ENCODE data around the gene UBA52.
"Not testable (repeated sequence)": the region's sequence is repeated elsewhere in the genome, so short reads cannot be mapped to it uniquely, and the experiment has no call there.

The UBA52 gene

DNA sequence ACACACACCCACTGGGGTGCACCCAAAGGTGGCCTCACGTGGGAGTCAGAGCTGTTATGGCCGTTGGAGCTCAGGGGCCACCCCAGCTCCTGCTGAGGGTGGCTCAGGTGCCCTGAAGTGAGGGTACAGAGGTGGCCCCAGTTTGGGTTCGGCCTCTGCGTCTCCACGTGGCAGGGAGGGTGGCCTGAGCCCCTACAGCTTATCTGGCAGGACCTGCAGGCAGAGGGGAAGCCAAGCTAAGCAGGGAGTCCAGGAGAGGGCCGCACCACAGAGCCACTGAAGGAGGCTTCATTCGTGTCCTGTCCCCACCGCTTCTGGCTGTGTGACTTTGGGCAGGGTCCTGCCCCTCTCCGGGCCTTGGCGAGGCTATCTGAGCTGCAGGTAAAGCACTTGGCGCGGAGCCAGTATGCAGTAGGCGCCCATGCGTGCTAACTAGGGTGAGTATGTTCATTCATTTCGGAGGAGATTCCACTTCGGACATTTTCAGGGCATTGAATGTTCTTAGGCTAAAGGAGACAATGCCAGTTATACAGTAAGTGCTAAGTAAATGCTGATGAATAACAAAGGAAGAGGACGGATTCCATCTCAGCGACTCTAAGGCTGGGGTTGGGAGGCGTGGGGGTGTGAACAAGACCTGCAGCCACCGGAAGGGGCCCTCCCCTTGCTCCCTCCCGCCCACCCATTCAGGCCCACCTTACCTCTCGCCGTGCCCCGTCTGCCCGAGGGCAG lies 21.9 kb downstream of the UBA52 start:
- no peak for DNase-seq

DNA sequence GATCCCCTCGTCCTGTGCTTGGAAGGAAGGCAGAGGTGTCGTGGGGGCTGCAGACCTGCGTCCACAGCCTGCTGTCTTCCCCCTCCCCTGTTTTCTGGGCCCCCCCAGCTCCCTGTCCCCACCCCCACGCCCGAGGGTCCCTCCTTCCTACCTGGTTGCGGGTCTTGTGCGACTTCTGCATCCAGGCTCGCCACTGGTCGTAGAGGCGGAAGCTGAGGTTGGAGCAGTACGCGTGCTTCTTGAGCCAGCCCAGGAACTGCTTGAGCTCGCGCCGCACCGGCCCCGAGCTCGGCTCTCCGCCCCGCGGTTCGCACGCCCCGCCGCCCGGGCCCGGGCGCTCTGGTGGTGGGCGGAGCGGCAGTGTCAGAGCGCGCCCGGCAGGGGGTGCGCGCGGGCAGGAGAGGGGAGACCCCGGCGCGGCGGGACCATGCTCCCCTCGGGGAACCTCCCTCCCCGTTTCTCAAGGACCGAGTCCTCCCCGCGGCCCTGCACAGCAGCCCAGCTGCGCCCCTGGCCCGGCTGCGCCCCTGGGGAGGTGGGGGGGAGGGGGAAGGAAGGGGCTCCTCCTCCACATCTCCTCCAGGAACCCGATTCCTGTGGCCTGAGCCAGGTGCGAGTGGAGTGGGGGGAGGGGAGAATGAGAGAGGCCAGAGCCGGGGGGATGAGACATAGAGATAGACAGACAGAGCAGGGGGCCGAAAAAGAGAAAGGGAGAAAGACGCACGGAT lies 22.6 kb downstream of the UBA52 start:
- peak; percentile 57 to 69 (median 65) for DNase-seq

DNA sequence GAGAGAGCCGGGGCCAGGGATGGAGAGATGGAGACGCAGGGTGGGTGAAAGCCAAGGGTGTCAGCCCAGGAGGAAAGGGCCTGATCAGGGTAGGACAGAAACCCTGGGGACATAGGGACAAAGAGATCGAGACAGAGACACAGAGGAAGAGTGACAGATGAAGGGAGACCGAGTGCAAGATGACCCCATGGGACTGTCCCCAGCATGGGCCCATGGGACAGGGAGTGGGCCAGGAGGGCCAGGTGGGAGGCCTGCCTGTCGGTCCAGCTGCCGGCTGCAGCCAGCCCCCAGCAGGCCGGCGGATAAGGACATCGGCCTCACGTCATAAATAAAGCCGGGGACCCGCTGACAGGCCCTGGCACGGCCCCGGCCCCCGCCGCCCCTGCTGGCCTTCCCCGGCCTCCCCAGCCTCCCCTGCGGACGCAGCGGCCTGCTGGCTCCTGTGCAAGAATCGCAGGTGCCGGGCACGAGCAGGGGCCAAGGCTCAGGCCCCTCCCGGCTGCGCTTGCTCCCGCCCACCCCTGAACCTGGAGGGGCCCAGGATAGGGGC lies 23.2 kb downstream of the UBA52 start:
- no peak for DNase-seq

DNA sequence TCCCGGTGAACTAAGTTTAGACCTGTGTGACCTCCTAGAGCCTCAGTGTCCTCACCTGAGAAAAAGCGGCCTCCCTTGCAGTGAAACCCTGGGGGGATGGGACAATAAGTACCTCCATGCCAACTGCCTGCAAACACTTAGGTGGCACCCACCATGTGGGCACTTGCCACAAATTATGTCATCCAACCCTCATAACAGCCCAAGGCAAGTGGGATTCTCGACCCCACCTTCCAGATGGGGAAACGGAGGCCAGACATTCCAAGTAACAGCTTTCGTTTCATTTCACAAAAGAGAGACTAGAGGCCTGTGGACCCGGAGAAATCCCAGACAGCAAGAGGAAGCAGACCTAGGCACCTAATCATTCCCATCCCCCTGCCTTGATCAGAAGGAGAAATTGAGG lies 23.8 kb downstream of the UBA52 start:
- DNase-seq: no peak

DNA sequence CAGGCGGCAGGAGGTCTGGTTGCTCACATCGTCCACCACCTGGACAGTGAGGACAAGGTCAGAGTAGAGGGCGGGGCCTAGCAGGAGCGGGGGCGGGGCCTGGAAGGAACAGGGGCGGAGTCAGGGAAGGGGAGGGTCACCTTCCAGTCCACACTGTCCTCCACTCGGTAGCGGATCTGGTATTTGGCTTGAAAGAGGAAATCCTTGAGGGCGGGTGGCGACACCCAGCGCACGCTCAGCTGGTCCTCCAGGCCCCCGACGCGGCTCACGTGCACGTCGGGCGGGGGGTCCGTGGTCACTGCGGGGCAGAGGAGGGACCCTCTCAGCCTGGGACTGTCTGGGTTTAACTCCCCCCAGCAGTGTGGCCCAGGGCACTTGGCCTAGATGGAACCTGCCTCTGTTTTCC lies 25.1 kb downstream of the UBA52 start:
- no peak for DNase-seq

DNA sequence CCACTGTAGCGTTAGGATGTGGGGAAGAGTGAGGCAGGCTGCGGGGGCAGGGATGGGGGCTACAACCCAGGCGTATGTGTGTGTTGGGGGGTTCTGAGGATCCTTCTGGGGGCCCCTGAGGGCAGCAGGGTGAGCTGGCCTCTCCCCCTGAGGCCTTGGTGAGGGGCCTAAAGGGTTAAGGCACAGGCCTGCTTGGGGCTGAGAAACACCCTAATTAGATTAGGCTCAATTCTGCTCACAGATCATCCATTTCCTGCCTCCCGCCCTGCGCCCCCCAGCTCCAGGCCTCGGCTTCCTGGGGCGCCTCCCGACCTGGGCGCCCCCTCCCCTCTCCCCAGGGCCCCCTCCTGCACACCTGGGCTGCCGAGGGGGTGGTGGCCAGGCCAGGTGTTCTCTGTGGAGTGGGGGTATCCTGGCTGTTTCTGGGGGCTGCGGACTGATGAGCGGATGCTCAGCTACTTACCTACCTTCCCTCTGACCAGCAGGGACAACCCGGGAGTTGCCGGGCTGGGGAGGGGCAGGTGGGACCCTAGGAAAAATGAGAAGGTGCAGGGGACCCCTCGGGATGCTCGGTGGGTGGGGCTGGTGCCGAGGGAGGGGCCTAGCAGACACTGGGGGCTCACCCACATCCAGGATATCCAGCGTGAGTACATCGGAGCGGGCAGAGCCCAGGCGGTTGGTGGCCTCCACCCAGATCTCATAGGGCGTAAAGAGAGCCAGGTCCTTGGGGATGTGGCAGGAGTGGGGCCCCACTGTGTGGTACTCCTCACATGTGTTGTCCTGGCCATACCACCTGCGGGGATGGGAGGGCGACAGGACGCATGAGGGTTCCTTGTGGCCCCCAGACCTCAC lies 26.4 kb downstream of the UBA52 start:
- DNase-seq: no peak

DNA sequence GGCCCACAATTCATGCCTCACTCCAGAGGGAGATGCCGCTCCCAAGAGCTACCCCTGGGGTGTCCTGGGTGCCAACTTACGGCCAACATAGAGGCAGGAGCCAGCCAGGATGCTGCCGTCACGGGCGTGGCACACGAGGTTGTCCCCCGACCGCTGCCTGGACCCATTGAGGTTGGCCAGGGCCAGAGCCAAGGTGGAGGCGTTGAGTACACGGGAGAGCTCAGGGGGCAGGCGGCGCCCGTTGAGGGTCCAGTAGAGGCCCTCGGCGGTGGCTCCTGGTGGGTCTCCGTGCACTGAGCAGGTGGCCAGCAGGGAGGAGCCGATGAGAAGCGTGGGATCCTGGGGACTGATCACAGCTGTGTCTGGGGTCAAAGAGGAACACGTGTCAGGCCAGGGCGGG lies 27.8 kb downstream of the UBA52 start:
- DNase-seq: no peak

DNA sequence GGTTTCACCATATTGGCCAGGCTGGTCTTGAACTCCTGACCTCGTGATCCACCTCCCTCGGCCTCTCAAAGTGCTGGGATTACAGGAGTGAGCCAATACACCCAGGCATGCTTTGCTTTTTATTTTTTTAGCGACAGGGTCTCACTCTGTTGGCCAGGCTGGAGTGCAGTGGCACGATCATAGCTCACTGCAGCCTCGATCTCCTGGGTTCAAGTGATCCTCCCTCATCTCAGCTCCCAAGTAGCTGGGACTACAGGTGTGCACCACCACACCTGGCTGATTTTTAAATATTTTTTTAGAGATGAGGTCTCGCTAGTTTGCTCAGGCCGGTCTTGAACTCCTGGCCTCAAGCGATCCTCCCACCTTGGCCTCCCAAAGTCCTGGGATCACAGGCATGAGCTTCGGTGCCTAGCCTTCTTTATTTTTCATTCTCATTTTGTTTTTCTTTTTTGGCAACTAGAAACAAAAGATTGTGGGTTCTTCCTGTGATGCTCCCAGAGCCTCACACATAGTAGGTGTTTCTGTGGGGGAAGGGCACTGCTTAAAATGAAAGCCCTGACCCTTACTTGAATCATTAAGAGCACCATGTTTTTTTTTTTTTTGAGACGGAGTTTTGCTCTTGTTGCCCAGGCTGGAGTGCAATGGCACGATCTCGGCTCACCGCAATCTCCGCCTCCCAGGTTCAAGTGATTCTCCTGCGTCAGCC lies 29.2 kb downstream of the UBA52 start:
- not testable (repeated sequence) for DNase-seq

DNA sequence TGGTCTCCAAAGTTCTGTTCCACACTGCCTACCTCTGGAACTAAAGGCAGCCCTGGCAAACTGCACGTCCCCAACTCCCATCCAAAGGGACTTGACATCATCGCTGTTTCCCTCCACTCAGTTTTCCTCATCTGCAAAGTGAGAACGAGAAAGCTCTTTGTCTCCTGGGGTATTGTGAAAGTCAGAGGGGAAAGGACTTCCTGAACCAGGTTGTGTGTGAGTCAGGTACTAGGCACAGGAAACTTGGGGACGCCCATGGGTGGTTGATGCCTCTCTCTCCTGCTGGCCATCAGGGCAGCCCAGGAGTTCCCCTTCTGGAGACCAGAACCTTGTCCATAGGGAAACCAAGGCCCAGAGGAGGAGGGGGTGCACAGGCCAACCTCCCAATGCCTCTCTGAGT lies 30.2 kb downstream of the UBA52 start:
- DNase-seq: no peak

DNA sequence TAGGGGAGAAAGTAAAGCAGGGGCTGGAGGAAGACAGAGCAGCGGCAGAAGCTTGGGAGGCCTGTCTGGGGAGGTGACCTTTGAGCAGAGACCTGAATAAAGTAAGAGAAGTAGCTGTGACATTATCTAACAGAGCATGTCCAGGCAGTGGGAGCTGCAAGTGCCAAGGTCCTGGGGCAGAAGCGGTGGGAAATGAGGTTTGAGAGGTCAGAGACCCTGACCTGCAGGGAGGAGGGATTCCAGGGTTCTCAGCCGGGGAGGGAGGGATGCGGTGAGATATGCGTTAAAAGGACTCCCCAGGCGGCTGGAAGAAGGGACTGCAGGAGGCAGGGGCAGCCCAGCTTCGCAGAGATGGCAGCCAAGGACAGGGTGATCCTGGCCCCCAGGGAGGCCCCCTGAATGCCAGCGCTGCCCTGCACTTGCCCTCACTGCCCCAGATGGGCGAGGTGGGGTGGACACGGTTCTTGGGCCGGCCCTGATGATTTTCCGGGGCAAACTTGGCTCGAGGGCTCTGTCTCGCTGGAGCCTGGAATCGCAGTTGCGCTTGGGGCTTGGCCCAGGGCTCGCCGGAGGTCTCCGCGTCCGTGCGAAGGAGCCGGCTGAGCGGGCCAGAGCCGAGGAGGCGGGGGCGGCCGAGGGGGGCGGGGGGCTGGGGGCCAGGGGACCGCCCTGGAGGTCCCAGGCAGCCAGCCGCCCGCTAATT lies 31.7 kb downstream of the UBA52 start:
- DNase-seq: peak in 1 of 5 experiments; percentile 37

DNA sequence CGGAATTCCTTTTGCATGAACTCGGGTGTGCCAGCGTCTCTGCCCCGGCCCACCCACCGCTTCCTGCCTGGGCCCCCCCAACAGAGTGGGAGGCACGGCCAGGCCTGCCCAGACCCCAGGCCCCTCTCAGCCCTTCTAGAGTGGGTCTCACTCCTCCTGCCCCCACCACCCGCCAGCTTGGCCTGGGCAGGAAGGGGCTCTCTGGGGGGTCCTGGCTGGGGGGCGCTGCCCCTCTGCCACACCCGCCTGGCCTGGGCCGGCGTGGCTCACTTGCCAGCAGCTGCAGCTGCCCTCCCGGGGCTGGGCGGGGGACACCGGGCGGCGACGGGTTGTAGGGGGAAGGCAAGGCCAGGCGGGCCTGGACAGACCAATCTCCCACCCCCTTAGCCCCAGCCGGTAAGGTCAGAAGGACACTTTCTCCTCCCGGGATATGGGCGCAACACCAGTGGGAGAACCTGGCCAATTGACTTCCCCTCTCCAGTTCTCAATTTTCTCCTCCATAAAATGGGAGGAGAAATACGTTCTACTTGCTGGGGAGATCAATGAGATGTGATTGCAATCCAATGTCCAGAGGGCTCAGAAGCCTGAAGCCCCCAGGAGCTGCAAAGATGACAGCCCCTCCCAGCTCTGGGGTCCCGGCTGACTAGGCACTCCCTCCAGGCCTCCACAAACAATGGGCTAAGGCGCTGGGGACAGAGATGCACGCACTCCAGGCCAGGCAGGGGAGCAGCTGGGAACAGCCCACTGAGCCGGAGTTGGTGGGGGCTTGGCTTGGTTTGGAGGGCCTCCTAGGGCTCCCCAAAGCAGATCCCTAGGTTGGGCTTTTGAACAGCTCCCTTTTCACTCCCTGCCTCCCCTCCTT lies 32.5 kb downstream of the UBA52 start:
- no peak for DNase-seq

DNA sequence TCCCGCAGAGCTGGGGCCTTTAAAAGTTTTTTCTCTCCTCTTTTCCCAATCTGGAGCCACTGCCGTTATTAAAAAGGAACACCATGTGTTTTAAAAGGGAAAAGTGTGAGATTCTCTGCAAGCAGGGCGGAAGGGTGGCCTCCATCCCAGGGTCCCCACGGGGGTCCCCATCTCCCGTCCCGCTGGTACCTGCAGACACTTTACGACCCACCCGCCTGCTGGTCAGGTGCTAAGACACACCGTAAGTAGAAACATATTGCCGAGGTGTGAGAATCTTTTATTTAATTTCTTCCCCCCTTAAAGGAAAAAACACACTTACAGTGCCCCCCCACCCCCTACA lies 33.1 kb downstream of the UBA52 start:
- DNase-seq: no peak

DNA sequence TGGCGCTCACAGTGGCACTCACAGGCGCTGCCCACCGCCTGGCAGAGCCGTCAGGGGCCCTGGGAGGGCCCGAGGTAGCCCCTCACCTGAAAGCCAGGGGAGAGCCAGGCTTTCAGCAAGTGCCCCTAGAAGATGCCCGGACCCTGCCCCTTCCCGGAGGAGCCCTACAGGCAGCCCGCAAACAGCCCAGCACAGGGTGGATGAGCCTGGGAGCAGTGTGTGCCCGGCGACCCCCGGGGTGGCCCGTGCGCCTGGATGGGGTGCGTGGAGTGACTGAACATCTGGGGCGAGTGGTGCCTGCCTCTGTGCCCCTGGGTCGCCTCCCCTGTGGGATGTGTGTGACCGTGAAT lies 33.5 kb downstream of the UBA52 start:
- DNase-seq: no peak

DNA sequence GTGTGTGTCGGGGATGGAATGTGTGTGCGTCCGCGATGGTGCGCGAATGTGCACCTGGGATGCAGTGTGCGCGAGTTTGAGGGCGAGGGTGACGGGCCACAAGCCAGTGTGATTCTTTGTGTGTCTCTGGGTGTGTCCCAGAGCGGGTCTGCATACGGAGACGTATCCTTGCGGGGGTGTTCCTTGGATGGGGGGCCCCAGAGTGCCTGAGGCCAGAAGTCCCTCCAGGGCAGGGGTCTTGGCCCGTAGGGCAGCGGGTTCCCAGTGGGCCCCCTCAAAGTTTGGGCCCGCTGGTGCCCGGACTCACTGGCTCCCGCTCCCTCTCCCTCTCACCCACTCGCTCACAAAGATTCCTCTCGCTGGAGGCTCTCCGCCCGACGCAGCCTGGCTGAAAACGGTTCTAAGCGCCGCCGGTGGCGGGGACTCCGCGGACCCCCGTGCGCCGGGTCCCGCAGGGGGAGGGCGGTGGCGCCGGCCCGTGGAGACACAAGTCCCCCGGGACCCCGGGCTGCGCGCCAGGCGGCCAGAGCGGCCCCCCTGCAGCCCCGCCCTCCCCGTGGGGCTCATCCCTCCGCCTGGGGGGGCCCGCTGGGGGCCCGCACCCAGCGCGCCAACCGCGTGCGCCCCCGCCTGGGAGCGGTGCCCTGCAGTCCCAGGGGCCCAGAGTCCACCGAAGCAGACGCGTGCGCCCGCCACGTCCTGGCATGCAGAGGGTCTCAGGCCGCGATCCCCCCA lies 34.1 kb downstream of the UBA52 start:
- DNase-seq: no peak

DNA sequence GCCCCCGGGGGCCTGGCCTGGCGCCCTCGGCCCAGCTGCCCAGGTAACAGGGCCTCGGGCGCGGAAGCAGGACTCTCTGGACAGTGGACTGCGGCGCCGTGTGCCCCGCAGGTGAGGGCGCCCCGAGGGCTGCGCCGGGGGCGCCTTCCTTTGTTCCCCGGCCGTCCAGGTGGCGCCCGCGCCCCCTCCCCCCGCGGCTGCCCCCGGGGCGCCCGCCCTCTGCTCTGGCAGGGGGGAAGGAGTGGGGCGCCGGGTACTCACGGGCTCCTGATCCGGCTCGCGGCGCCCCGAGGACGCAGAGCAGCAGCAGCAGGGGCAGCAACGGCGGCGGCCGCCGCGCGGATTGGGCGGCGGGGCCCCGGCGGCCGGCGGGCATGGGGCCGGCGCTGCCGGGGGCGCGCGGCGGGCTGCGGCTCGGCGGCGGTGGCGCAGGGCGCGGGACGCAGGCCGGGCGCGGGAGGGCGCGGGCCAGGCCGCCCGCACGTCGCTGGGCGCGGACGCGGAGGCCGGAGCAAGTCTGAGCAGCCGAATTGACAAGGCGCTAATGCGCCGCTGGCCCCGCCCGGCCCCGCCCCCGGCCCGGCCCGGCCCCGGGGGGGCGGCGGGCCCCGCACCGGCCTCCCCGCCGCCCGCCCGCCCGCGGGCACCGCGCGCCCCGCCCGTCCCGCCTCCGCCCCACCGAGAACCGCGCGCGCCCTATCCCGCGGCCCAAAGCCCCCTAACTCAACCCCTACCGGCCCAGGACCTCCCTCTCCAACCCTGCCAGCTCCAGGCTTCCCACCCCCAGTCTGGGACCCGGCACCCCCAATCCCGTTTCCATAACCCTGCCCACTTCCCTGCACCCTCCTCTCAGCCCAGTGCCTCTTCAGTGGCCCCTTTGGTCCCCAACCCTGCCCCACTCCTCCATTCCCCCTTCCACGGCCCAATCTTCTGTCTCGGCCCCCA lies 34.9 kb downstream of the UBA52 start, which contains the start of gene CRLF1:
Gene CRLF1 (minus strand): TSS at position 519 of the 945 bp plus-strand sequence. CDS start 143 bp downstream, at position 376.
- no peak for DNase-seq

DNA sequence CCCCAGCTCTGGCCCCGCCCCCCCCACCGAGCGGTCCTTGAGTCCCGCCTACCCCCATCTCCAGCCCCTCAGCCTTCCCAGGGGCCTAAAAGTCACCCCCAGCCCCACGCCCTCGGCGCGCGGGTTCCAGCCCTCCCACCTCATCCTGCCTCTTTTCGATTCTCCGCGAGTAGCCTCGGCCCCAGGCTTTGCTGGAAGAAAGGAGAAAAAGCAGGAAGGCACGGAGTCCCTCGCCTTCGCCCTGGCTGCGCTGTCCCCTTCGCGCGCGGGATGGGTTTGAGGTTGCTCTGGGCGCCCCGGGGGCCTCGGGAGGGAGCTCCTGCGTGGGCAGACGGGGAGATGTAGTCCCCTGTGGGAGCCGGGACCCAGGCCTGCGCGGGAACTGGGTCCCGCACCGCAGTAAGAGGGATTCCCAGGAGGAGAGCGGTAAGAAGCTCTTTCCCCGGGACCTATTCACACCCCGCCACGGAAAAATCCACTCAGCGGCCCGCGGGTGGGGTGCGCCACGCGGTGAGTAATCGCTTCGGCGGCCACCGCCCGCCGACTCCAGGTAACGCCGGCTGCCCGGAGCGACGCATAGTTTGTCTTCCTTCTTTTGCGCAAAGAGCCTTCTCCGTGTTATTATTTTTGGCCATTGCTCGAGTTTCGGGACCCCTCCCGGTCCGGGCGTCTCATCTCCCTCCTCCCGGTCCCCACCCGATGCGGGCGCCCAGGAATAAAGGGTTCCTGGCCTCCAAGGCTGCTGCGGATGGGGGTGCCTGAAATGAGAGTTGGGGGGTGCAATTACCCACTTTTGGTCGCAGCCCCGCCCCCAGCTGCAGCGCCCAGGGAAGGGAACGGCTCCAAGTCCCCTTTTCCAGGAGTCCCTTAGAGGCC lies 35.8 kb downstream of the UBA52 start:
- no peak for DNase-seq

DNA sequence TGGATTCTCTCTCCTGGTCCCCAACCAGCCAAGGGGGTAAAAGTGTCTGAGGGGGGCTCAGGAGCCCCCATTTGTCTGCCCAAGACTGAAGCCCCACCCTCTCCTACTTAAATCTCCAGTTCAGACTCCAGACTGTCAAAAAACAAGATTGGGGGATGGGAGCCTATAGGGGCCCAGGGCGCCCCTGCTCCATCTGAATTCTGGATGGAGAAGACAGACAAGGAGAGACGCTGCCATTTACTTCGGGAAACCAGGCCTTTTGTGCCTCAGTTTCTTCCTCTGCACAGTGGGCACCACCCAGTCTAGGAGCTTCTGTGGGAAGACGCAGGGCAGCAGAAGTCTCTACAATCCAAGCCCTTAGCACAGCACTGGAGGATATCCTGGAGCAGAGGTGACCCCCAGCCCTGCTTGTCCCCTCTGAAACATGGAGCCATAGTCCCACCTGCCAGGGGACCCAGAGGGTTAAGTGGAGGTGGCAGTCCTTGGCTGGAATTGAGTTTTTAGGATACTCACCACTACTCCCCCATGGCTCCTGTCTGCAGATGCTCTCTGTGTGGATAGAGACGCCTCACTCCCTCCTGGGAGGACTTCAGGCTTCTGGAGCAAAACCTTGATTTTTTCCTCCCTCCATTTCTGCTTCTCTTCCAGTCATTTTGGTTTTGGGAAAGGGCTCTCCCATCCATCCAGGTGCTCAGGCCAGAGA lies 36.6 kb downstream of the UBA52 start:
- DNase-seq: no peak

All from T-helper 2 cell (primary cell).